ENCODE measurements around the gene PRKD2.

DNA sequence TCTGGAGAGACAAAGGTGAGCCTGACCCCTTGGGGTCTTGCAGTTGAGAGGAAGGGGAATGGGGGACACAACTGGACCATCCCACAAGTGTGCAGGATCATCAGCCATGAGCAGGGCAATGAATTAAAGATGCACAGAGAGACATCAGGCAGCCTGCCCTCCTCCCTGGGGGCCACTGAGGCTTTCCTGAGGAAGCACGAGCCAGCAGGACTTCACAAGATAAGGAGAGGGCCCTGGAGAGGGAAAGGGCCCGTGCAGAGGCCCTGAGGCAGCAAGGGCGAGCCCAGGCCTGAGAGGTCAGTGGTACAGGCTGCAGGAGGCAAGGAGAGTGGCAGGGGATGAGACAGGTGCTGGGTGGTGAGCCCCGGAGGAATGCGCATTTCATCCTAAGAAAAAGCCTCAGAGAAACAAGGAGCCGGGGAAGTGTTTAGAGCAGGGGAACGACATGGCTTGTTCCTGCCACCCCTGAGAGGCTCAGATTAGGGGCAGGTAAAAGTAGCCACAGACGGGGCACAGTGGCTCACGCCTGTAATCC is 9.0 kb upstream of the PRKD2 start:
- TF ChIP-seq EP300 (IDR thresholded peaks at IDR 0.05; ENCODE audit: low read depth) (no peak), CTCF (IDR thresholded peaks at IDR 0.05) (no peak), POLR2AphosphoS5 (IDR thresholded peaks at IDR 0.05) (no peak), POLR2A (IDR thresholded peaks at IDR 0.05) (no peak)
